Measurements from ENCODE around the gene KIAA0930. TPM values are rescaled to one million over a fixed set of nuclear protein-coding genes. Genes with fewer than 3 reads are reported as not detected.

KIAA0930 gene
- total RNA-seq, 2 experiments from 2014 or later = 6.7 to 7.4 TPM

- no peaks in the 10 kb centered on the region for H3K9me3 Mint-ChIP-seq
- no peaks in the 10 kb centered on the region for H3K4me1 ChIP-seq (ENCODE audit: insufficient read depth, low read length)
- no peak overlapping the region for H3K4me3 ChIP-seq (ENCODE audit: low read length)
- H3K4me3 Mint-ChIP-seq = no peak overlapping the region
- CTCF ChIA-PET = no interaction called here
- H3K27me3 ChIP-seq (ENCODE audit: control insufficient read depth in 1 of 2, insufficient read depth in 2 of 2, low read length in 2 of 2) = no peaks in the 10 kb centered on the region
- no peak overlapping the region for H3K27ac Mint-ChIP-seq
- no peak overlapping the region for H3K27ac ChIP-seq (ENCODE audit: low read depth in 1 of 2, low read length in 2 of 2)
- H3K27me3 Mint-ChIP-seq = no peaks in the 10 kb centered on the region
- H3K36me3 ChIP-seq (ENCODE audit: insufficient read depth, low read length) = peaks cover 15% of the 10 kb centered on the region
- no peaks in the 10 kb centered on the region for H3K9me3 ChIP-seq (ENCODE audit: control insufficient read depth in 1 of 2, insufficient read depth in 1 of 2, low read length in 2 of 2)
- POLR2A ChIA-PET = no interaction called here
- no peak for TF ChIP-seq CTCF (IDR thresholded peaks at IDR 0.05)
- ATAC-seq (ENCODE audit: poor library complexity) (no peak), DNase-seq (no peak)
- intact Hi-C loops (cut with DNase I, micrococcal nuclease) = no loop called here
- no peaks in the 10 kb centered on the region for H3K4me1 Mint-ChIP-seq (ENCODE audit: low read depth)
- no peaks in the 10 kb centered on the region for H3K36me3 Mint-ChIP-seq (ENCODE audit: low read depth)
Measured at GRCh38 chr22:45212306-45212709, 28.4 kb downstream of the KIAA0930 start.

GRCh38 chr22:45211848-45212247, 28.8 kb downstream of the KIAA0930 start:
- Mint-ChIP-seq H3K27ac (no peak overlapping the region), H3K27me3 (no peaks in the 10 kb centered on the region), H3K9me3 (no peaks in the 10 kb centered on the region), H3K36me3 (ENCODE audit: low read depth) (no peaks in the 10 kb centered on the region), H3K4me1 (ENCODE audit: low read depth) (no peaks in the 10 kb centered on the region), H3K4me3 (no peak overlapping the region)
- ATAC-seq (ENCODE audit: poor library complexity) = no peak
- DNase-seq = no peak
- Histone ChIP-seq H3K27ac (ENCODE audit: low read depth in 1 of 2, low read length in 2 of 2) (no peak overlapping the region), H3K9me3 (ENCODE audit: control insufficient read depth in 1 of 2, insufficient read depth in 1 of 2, low read length in 2 of 2) (no peaks in the 10 kb centered on the region), H3K36me3 (ENCODE audit: insufficient read depth, low read length) (peaks cover 15% of the 10 kb centered on the region), H3K4me3 (ENCODE audit: low read length) (no peak overlapping the region), H3K4me1 (ENCODE audit: insufficient read depth, low read length) (no peaks in the 10 kb centered on the region), H3K27me3 (ENCODE audit: control insufficient read depth in 1 of 2, insufficient read depth in 2 of 2, low read length in 2 of 2) (no peaks in the 10 kb centered on the region)
- intact Hi-C loops (cut with DNase I, micrococcal nuclease) = no loop called here
- ChIA-PET POLR2A (no interaction called here), CTCF (no interaction called here)
- no peak for TF ChIP-seq CTCF (IDR thresholded peaks at IDR 0.05)

- ATAC-seq (ENCODE audit: poor library complexity) (no peak), DNase-seq (no peak)
- Histone ChIP-seq H3K27me3 (ENCODE audit: control insufficient read depth in 1 of 2, insufficient read depth in 2 of 2, low read length in 2 of 2) (no peaks in the 10 kb centered on the region), H3K4me3 (ENCODE audit: low read length) (no peak overlapping the region), H3K36me3 (ENCODE audit: insufficient read depth, low read length) (peaks cover 15% of the 10 kb centered on the region), H3K4me1 (ENCODE audit: insufficient read depth, low read length) (no peaks in the 10 kb centered on the region), H3K27ac (ENCODE audit: low read depth in 1 of 2, low read length in 2 of 2) (no peak overlapping the region), H3K9me3 (ENCODE audit: control insufficient read depth in 1 of 2, insufficient read depth in 1 of 2, low read length in 2 of 2) (no peaks in the 10 kb centered on the region)
- ChIA-PET POLR2A (no interaction called here), CTCF (no interaction called here)
- no peaks in the 10 kb centered on the region for H3K27me3 Mint-ChIP-seq
- no peaks in the 10 kb centered on the region for H3K9me3 Mint-ChIP-seq
- peaks cover under 1% of the 10 kb centered on the region for H3K36me3 Mint-ChIP-seq (ENCODE audit: low read depth)
- H3K4me1 Mint-ChIP-seq (ENCODE audit: low read depth) = no peaks in the 10 kb centered on the region
- intact Hi-C loops (cut with DNase I, micrococcal nuclease) = no loop called here
- H3K4me3 Mint-ChIP-seq = no peak overlapping the region
- TF ChIP-seq CTCF (IDR thresholded peaks at IDR 0.05) = no peak
- no peak overlapping the region for H3K27ac Mint-ChIP-seq
Measured at GRCh38 chr22:45211435-45211834, 29.3 kb downstream of the KIAA0930 start.

Data from CD4-positive, alpha-beta T cell (primary cell).